GM18502 (cell line): ENCODE measurements around the gene ARL15.

Experiments
- ATAC-seq: cut with Tn5 transposase; IDR thresholded peaks from one replicate; pipeline ENCODE4 v1.9.1; 2021; ENCODE audit warnings: mild to moderate bottlenecking; ENCODE audit not compliant: unreplicated experiment, poor library complexity

Gene ARL15

GRCh38 chr5:54254482-54255198, 55.7 kb downstream of the ARL15 start:
- ATAC-seq, result no peak

- ATAC-seq, result no peak
Measured at GRCh38 chr5:54251981-54252380, 58.4 kb downstream of the ARL15 start.

- no peak for ATAC-seq
Measured at GRCh38 chr5:54249210-54250028, 61.0 kb downstream of the ARL15 start.

DNA sequence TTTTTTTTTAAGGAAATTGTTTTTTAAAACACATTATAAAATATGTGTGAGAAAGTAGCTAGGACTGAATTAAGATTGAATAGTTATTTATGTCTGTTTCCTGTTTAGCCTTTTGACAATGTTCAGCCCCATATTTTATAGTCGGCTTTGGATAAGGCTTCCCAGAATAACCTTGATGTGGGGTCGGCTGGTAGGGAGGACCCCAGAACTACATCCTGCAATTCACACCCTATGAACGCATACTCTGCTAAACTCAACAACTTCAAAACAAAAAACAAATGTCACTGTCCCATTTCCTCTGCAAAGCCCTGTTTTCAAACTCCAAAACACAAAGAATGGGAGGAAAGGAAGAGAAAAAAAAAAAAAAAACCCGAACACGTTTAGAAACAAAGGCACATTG, 63.1 kb downstream of the ARL15 start:
- ATAC-seq, result no peak

DNA sequence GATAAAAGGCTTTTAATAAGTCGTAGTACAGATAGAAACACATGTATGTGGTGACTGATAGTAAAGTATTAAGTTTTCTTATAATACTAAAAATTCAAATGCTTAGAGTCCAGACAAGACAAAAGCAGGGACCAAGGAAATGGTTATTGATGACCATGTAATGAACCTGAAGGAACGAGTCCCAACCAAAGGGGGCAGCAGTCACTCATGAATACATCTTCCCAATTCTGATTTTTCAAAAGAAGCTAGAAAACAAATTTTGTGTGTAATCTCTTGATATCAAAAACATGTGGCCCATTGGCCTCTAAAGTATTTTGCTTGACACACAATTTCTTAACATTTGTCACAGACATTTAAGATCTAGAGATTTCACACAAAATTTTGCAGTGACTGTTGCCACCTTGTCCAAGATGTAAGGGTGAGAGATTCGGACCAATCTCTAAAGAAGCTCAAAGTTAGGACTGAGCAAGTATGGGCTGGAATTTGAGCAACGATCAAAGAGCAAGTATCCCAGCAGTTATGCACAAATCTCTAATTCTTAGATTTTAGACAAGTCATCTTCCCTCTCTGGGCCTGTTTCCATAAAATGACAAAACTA, 66.8 kb downstream of the ARL15 start:
- peak; percentile 72 for ATAC-seq

- ATAC-seq, result no peak
Measured at GRCh38 chr5:54242297-54242696, 68.1 kb downstream of the ARL15 start.

GRCh38 chr5:54234304-54234933, 76.0 kb downstream of the ARL15 start:
- ATAC-seq, result peak; percentile 69

DNA sequence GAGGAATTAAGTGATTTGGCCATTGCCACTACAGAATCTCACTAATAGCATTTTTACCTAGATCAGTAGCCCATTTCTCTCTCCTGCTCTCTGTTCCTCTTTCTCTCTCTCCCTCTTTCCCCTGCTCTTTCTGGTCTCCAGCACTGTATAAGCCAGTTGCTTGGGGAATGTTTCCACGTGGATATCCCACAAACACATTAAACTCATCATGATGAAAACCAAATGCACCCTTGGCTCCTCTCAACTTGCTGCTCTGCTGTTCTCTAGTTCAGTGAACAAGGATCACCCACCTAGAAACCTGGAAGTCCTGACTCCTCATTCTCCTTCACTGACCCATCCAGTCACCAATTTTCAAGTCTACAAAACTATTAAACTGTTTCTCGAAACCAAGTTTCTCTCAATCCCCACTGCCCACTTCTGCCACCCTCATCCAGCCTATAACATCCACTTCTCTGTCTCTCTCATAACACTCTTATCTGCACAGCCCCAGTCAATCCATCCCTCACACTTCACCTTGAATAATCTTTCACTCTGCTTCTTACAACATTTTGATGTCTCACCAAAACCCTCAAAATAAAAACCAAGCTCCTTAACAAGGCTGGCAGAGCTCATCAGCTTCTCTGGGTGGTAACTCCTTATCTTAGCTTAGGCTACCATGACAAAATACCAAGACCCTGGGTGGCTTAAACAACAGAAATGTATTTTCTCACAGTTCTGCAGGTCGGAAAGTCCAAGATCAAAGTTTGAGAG, 79.3 kb downstream of the ARL15 start:
- no peak for ATAC-seq

DNA sequence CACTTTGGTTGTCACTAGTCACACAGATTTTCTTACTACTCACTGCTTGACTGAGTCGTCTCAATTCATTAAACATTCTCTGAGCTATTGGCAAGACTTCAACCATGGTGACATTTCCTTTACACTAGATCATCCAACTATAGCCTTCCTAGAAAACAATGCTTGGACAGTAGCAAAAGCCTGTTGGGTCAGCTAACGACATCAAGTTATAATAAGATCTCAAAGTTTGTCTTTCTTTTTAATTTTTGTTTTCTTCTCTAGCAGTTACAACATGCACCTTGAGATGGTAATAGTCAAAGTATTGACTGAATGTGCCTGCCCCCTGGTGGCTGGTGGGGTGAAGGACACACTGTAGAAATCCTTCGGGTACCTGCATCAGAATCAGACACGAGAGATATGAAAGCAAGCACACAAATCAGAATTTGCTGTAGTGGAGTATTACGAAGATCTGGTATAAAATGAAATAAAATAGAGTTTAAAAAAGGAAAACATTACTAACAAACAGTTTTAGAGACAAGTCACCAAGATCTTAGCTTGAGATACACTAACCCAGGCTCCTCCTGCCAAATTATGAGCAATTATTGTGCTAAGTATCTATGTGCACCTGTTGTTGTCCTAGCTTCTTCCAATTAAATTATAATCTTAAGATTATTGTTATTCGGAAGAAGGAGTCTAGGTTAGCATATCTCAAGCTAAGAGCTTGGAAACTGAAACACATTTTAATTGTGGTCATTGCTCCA, 81.2 kb downstream of the ARL15 start:
- peak; percentile 97 for ATAC-seq

GRCh38 chr5:54227759-54228158, 82.6 kb downstream of the ARL15 start:
- ATAC-seq, result no peak

- no peak for ATAC-seq
Measured at GRCh38 chr5:54227109-54227508, 83.3 kb downstream of the ARL15 start.

DNA sequence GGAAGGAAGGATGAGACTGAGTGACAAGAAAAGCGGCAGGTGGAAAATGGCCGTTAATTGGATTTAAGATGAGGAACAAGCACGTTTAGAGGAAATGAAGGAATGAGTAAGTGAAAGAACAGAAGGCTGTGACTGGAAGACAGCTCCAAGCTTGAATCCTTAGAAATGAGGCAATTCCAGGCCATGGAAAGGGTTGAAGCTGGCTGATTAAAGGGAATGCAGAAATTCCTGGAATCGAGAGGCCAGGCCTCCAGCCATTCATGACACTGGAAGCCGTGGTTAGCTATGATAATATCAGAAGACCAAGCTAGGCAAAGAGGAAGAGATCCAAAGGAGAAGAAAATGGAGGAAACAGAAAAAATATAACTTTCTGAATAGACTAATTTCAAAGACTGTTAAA, 84.2 kb downstream of the ARL15 start:
- ATAC-seq, result no peak

- no peak for ATAC-seq
Measured at GRCh38 chr5:54224103-54224826, 86.1 kb downstream of the ARL15 start.

- ATAC-seq, result no peak
Measured at GRCh38 chr5:54222336-54222735, 88.0 kb downstream of the ARL15 start.

DNA sequence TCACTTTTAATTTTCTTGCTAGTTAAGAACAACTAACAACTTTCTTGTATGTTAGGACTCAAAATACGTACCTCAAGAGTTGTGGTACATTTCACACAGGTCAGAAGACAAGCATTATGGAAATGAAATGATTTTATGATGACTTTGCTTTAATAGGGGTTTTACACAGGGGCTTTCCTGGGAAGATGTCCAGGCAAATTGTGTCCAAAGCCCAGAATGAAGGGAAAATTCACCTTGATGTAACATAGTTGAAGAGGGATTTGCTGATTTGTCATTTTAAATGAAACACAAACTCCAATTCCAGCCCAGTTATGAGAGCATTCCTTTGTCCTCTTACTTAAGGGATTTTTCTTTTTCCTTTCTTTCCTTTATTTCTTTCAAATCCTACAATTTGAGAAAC, 89.2 kb downstream of the ARL15 start:
- no peak for ATAC-seq

- ATAC-seq, result no peak
Measured at GRCh38 chr5:54220230-54221040, 89.9 kb downstream of the ARL15 start.

DNA sequence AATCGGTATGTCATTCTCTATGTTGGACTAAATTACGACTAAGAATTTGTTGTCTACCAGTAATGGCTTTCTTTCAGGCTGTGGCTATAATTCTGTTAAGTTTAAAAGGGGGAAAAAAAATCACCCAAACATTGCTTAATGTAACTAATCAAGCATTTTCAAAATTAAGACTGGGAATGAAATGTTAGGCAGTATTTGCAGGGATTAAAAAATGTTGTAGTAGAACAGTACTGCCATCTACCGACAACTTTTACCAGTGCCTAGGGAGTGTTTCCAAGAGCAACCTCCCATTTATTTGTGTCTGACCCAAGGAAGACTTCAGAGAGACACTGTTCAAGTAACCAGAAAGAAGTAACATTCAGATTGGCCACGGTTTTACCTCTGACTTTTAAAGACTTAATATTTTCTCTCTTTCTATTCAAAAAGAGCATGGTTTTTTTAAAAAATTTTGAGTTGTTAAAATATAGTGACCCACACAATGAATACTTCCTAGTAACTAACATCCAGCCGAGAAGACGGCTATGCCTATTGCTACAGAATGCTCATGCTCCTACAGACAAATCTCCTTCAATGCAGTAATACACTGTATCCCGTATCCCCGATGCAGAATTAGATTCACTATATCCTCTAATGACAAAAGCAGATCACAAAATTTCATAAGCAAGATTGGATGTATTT, 92.4 kb downstream of the ARL15 start:
- peak; percentile 71 for ATAC-seq
